Fibroblast of pulmonary artery (primary cell): ENCODE data around the gene PSMA2.

Experiments
- DNase-seq: peaks from one replicate; pipeline ENCODE4 v3.0.0-alpha.2; 2010; ENCODE audit warnings: low read depth
- H3K4me3 ChIP-seq: replicated peaks from 2 replicates; pipeline ENCODE4 v1.5.1; 2011; ENCODE audit warnings: low read depth, mild to moderate bottlenecking, control low read depth, low read length, moderate library complexity
- TF ChIP-seq, protein P1 (sequence below): IDR thresholded peaks from 2 replicates; pipeline ENCODE4 v1.5.1; 2011; ENCODE audit warnings: mild to moderate bottlenecking, control low read depth, low read length, inconsistent platforms; ENCODE audit errors: missing control alignments

PSMA2 gene

DNA sequence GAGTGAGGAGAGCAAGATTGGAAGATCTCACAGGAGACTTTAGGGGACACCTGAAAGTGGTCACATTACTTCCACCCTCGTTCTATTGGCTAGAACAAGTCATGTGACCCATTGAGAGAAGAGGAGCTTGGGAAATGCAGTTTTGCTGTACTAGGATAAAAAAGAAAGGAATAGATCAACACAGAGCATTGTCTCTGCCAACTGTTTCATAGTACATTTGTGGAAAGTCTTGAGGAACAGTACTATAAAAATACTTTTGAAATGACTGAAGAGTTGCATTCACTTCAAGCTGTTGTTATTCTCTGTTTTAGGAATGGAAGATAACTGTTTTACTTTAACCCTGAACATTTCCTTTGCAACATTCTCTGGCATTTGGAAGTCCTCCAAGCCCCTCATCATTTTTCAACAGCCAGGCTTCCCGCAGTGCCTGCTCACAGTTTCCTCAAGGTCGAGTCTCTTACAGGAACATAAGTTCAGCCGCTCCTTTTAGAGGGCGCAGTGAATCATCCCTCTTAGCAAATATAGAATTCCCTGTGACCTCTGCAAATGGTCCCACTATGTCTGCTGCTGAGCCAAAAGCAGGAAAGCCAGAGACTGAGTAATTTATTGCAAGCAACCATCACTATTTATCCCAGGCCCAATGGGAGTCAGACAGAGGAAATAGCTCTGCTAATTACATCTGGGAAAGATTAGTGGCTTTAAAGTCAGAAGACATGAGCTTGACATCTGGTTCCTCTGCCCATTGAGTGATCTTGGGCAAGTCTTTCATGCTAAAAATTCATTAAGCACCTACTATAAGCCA lies 40.9 kb upstream of the PSMA2 start:
- peak; percentile 99 for DNase-seq
- TF ChIP-seq, protein P1, sequence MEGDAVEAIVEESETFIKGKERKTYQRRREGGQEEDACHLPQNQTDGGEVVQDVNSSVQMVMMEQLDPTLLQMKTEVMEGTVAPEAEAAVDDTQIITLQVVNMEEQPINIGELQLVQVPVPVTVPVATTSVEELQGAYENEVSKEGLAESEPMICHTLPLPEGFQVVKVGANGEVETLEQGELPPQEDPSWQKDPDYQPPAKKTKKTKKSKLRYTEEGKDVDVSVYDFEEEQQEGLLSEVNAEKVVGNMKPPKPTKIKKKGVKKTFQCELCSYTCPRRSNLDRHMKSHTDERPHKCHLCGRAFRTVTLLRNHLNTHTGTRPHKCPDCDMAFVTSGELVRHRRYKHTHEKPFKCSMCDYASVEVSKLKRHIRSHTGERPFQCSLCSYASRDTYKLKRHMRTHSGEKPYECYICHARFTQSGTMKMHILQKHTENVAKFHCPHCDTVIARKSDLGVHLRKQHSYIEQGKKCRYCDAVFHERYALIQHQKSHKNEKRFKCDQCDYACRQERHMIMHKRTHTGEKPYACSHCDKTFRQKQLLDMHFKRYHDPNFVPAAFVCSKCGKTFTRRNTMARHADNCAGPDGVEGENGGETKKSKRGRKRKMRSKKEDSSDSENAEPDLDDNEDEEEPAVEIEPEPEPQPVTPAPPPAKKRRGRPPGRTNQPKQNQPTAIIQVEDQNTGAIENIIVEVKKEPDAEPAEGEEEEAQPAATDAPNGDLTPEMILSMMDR, result no peak
- H3K4me3 ChIP-seq, result no peak overlapping the region

- no peak overlapping the region for H3K4me3 ChIP-seq
- no peak for DNase-seq
- TF ChIP-seq, protein P1, result no peak
These were observed 35.4 kb upstream of the PSMA2 start for GRCh38 chr7:42967391-42967790.

DNA sequence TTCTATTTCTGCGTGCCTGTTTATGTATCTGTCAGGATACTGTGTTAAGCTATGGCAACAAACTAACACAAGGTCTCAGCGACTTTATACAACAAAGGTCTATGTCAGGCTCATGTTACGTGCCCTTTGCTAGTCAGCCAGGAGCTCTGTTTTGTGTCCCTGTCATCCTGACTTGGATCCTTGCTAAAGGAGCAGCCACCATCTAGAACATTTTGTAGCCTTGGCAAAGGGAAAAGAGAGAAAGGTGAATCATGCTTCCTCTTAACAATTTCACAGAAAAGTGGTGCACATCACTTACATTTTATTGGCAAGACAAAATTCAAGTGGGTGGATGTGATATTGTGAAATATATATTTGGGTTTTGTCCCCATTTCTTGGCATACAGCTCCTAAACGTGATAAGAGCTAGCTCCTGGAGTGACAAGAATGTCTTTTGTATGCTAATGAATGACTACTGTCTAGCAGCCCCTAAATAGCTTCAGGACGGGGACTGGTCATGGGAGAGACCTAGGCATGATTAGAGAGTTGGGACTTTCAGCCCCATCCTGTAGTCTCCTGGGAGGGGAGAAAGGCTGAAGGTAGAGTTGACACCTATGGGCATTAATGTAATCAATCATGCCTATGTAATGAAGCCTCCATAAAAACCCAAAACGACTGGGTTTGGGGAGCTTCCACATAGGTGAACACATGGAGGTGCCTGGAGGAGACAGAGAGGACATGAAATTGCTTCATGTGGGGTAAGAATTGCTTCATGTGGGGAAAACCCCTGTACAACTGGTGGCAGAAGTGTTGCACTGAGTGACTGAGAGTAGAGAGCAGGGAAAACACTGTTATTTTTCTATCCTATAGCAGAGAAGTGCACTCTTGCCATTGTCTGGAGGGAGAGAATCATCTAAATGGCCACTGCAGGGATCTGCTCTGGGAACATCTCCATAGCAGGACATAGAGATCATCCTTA lies 33.2 kb upstream of the PSMA2 start:
- H3K4me3 ChIP-seq, result no peak overlapping the region
- TF ChIP-seq, protein P1, result no peak
- peak; percentile 73 for DNase-seq

GRCh38 chr7:42964293-42964692 lies 32.3 kb upstream of the PSMA2 start:
- TF ChIP-seq, protein P1, result no peak
- no peak overlapping the region for H3K4me3 ChIP-seq
- DNase-seq, result no peak

- no peak for DNase-seq
- TF ChIP-seq, protein P1, result no peak
- no peak overlapping the region for H3K4me3 ChIP-seq
These were observed 29.2 kb upstream of the PSMA2 start for GRCh38 chr7:42961170-42961569.

GRCh38 chr7:42960762-42961161 lies 28.8 kb upstream of the PSMA2 start:
- no peak overlapping the region for H3K4me3 ChIP-seq
- no peak for DNase-seq
- TF ChIP-seq, protein P1, result no peak
